DND-41 (cell line): ENCODE data around the gene CCL7.

ENCODE experiments used
- CTCF ChIP-seq: IDR thresholded peaks from 2 replicates; pipeline ENCODE4 v1.5.1; 2012; ENCODE audit warnings: borderline replicate concordance, low read length, moderate library complexity, mild to moderate bottlenecking; ENCODE audit not compliant: poor library complexity, severe bottlenecking; ENCODE audit errors: extremely low read depth
- EZH2 ChIP-seq: IDR thresholded peaks from 3 replicates; pipeline ENCODE4 v1.6.1; 2012; ENCODE audit warnings: borderline replicate concordance, low read depth, mild to moderate bottlenecking, moderate library complexity, low read length, inconsistent platforms; ENCODE audit not compliant: severe bottlenecking

DNA sequence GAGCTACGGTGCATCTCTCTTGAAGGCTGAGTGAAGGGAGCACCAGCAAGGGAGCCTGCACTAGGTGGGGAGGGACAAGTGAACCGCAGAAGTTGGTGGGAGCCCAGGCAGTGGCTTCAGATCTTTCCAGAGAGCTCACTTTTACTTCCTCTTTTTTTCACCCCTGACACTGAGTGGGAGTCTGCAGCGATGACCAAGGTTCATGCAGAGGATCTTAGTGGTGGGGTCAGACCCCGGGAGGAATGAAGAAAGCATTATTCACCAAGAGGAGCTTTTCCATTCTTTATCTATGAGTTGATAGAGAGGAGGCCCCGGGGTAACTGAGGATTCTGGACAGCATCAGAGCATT, 18.0 kb upstream of the CCL7 start:
- TF ChIP-seq CTCF, result no peak
- TF ChIP-seq EZH2, result no peak
